Activated CD4-positive, CD25-positive, alpha-beta regulatory T cell (primary cell): ENCODE measurements around the gene SNRNP70.

ENCODE experiments used
- DNase-seq, 4 experiments: peaks; one replicate each; lab custom pipeline; 2025; lab: John Stamatoyannopoulos, UW

Gene SNRNP70

DNA sequence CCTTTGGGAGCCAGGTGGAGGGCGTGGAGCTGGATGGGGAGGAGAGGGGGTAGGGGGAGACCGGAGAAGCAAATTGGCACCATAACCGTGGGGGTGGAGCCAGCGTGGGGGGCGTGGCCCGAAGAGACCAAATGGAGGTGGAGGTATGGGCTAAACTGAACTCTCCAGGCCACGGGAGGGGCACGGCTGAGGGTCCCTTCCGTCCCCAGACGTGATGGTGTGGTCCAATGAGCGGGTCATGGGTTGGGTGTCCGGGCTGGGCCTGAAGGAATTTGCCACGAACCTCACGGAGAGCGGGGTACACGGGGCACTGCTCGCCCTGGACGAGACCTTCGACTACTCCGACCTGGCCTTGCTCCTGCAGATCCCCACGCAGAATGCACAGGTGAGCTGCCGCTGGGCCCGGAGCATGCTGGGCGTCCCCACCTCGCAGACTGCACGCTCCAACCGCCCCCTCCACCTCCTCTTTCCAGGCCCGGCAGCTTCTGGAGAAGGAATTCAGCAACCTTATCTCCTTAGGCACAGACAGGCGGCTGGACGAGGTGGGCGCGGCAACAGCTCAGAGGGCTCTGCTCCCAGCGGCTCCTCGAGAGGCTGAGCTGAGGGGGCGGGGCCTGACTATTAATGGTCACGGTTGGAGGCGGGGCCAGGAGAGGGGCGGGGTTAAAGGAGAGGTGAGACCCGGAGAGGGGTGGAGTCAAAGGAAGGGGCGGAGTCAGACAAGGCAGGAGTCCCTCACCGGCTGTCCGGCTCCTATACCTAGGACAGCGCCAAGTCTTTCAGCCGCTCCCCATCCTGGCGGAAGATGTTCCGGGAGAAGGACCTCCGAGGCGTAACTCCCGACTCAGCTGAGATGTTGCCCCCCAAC is 63.8 kb downstream of the SNRNP70 start:
- DNase-seq = peak; percentile 39 to 72 (median 57)

DNA sequence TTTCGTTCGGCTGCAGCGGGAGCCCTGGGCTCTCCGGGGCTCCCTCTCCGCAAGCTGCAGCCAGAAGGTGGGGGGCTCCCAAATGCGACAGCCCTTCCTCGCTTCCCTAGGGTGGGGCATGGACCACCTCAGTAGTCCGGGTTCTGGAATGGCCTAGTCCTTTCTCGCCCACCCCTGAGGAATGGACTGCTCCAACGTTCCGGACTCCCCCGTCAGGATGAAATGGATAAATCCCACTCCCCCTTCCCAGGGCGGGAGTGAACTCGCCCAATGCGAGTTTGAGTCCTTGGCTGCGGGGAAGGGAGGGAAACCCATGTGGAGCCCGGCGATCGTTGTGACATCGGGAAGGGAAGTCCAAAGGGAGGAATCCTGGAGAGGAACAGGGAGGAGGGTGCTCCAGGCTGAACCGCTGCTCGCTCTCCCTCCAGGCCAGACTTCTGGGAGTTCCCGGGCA is 64.4 kb downstream of the SNRNP70 start:
- DNase-seq = no peak

DNA sequence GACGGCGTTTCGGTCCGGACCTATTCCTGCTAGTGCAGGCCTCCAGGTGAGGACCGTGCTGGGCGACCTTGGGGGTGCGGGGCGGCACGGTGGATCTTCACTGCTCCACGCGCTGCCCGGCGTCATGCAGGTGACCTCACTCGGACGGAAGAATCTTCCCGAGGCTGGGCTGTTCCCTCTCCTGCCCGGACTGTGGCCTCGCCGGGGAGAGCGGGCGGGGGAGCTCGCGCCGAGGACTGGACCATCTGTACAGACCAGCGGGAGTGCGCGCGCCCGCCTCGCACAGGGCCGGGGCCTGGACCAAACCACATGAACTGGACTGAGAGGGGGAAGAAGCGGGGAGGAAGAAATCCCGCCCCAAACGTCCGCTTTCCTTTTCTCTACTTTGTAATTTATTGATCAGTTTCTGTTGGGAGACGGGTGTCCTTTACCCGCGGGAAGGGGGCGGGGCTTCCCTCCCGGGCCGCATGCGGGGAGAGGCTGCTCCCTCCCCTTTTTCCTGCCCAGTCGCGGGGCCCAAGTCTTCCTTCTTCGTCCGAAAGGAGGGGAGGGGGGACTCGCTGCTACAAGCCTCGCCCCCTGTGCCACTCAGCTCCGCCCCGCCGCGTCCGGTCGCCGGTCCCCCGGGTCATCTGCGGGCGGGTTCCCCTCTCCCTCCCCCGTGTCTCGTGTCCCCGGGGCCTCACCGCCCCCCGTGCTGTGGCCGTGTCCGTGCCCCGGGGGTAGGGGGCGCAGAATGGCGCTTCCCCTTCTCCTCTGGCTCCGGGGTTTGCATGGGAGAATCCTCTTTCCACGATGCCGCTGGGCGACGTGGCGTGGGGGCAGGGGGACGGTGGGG is 65.1 kb downstream of the SNRNP70 start:
- no peak for DNase-seq

DNA sequence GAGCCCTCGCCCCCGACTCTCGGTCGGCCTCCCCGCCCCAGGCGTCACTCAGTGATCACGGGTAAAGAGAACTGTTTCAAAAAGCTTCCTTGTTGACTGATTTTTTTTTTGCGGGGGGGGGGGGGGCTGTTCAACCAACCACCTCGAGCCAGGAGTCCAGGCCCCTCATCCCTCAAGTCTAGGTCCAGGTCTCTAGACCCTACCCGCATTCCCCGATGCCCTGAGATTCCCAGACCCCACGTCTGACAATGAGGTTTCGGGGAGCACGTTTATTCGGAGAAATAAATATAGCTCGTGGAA is 65.6 kb downstream of the SNRNP70 start:
- DNase-seq = no peak

DNA sequence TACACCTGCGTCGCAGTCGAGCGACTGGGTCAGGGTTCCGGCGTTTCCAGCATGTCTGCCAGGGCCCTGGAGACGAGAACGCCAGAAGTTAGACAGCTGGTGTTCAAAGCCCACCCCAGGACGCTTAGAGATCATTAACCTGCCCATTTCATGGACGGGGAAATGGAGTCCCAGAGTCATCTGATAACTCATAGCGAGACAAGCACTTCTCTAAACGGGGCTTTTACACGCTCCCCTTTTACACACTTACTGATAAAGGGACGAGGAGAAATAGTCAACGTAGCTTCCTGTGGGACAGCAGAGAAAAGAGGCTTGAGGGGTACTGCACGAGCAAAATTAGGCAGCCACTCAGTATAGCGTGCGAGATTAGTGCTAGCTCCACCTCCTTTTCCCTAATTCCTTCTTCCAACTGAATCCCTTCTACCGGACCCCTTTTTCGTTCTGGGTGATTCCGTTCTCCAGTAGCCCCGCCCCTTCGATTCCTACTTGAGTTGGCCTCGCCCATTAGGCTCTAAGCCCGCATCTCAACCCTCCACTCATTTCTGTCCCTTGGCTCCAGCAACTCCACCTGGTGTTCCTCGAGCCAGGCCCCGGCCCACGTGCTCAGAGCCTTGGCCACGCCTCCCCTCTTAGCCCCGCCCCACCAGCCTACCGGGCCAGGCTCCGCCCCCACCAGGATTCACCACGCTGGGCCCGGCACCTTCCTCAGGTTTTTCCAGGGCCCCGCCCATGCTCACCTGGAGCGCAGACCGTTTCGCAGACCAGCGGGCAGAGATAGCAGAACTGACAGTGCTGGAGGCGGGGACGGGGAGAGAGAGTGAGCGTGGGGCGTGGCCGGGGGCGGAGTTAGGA is 66.2 kb downstream of the SNRNP70 start:
- no peak for DNase-seq

DNA sequence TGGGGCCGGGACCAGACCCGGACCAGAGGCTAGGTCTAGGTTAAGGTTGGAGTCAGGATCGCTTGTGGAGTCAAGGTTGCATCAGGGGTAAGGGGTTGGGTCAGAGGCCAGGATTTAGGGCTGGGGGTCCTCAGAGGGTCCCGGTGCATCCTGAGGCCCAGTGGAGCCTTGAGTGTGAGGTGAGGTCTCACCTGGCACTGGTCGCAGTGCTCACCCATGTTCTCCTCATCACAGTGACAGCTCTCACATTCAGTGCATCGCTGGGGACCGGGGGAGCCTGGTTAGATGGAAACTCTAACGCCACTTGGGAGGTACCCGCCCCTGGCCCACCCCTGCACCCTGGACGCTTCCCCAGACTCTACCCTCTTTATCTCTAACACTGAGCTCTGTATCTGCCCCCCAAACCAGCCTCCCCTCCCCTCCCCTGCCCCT is 66.9 kb downstream of the SNRNP70 start:
- DNase-seq = no peak

DNA sequence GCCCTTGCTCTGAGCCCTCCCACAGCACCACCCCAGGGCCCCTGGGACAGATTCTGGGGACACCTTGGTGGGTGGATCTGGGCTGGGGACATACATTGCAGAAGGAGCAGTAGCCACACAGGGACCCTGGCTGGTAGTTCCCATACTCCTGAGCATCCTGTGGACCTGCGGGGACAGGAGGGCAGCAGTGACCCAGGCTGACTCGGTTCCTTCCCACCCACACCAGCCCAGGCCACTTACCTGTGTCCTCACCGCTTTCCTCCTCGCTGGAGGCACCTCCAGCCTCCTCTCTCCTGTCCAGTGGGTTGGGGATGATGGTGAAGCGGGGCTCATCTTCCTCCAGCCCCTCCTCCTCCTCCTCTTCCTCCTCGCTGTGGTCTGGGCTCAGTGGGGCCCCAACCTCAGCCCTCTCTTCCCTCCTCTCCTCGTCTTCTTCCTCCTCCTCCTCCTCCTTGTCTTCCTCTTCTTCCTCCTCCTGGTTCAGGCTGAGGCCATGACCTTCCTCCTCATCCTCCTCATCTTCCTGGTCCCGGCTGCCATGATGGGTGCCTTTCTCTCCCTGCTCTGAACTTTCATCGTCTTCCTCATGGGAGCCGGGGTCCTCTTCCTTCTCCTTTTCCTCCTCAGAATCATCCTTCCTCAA is 68.0 kb downstream of the SNRNP70 start:
- DNase-seq = no peak

DNA sequence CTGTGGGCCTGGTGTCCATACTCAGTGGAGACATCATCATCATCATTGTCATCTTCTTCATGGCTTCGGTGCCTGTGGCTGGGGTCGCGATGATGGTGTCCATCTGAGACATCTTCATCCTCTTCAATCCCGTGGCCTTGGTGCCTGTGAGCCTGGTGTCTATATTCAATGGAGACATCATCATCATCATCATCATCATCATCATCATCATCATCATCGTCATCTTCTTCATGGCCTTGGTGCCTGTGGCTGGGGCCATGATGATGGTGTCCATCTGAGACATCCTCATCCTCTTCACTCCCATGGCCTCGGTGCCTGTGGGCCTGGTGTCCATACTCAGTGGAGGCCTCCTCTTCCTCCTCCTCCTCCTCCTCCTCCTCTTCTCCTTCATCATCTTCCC is 69.0 kb downstream of the SNRNP70 start:
- no peak for DNase-seq

DNA sequence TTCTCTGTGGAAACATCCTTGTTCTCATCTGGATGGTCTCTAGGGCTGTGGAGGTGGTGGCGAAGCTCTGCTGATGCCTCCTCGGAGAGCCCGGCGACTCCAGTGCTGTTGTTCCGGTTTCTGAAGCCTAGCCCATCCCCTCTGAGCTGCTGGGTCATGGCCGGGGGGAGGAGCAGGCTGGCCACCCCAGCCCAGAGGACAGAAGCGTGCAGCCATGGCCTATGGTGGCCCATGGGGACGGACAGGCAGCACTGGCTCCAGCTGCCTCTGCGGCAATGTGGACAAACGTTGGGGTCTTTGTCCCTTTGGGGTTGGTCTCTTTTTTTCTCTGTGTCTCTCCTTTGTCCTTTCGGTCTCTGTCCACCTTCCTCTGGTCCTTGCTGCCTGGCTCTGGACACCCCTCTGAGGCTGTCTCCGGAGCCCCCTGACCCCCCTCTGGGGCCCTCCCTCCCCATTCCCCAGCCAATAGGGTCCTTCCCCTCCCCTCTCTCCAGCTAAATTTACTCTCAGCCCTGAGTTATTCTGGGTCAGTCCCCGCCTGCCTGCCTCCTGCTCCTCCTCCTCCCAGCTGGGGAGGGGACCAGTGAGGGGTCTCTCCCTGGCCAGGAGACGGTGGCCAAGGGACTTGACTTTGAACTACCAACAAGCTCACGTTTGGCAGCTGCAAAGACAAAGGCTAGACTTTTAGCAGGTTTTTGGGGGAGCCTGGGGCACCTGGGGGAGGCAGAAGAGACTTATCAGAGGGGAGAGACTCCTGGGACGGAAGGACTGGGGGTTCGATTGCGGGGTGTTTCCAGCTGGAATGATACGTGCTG is 70.0 kb downstream of the SNRNP70 start, which contains the start of gene HRC:
Gene HRC (minus strand): TSS at position 392 of the 815 bp plus-strand sequence. CDS start 159 bp downstream, at position 233.
- no peak for DNase-seq

DNA sequence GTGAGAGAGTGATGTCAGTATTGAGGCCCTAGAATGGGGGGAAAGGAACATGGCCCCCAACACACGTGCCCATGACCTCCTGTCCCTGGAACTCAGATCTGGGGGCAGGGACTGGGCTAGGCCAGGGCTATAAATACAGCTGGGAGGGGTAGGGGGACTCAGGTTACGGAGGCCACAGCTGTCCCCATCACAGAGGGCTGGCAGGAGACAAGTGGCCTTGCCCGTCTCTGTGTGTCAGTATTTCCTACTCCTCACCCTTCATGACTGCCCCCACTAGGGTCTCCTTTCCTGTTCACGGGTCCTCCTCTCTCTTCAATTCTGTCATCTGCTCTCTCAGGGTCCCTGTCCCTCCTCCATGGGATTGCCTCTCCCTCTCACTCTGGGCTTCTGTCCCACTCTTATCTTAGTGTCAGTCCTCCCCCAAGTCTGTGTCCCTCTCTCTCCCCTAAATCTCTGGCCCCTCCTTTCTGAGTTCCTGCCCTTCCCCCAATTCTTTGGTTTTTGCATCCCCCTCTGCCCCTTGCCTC is 70.6 kb downstream of the SNRNP70 start:
- no peak for DNase-seq

DNA sequence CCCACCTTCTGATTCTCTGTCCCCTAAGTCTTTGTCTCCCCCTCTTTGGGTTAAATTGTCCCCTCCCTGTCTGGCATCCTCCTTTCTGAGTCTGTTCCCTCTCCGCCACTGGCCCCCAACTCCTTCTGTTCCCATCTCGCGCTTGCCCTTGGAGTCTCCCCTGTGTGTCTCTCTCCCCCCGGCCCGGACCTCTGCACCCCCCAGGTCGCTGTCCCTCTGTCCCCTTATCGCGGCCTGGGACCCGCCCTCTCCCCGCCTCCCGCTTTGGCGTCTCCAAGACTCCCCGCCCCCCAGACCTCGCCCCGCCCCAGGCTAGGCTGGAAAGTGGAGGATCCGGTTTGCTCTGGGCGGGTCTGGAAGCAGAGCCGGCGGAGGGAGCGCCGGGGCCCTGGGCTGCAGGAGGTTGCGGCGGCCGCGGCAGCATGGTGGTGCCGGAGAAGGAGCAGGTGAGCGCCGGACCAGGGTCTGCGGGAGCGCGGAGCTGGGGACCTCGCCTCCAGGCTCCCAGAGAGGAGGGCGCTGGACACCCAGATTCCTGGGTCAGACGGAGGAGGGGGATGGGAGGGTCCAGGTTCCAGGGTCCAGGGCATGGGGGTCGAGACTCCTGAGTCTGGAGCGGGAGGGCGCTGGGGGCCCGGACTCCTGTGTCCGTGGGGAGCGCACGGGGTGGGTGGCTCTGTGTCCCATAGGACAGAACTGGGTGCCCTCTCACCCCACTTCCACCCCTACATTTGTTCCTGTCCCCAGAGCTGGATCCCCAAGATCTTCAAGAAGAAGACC is 72.4 kb downstream of the SNRNP70 start, which contains the start of gene TRPM4:
Gene TRPM4 (plus strand): TSS at position 348 of the 780 bp plus-strand sequence. CDS start 75 bp downstream, at position 423.
- peak in 1 of 4 experiments; percentile 13 for DNase-seq
